NCI-H345 treated with DMSO at 0.1 percent for 48 hours (cell line): ENCODE results near the gene OAS2.

Experiments used
- DNase-seq: peaks from one replicate; lab custom pipeline; 2025; ENCODE audit not compliant: unreplicated experiment; lab: John Stamatoyannopoulos, UW

OAS2 gene

DNA sequence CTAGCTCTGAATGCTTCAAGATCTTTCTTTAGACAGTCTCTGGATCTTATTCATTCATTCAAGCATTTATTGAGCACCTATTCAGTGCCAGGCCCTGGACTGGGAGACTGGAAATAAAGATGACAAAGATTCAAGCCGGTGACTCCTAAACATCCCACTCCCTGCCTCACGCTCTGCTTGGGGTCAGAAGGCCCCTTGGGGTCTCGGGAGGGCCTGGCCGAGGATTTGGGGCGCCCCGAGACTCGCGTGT lies 78.0 kb downstream of the OAS2 start:
- no peak for DNase-seq

DNA sequence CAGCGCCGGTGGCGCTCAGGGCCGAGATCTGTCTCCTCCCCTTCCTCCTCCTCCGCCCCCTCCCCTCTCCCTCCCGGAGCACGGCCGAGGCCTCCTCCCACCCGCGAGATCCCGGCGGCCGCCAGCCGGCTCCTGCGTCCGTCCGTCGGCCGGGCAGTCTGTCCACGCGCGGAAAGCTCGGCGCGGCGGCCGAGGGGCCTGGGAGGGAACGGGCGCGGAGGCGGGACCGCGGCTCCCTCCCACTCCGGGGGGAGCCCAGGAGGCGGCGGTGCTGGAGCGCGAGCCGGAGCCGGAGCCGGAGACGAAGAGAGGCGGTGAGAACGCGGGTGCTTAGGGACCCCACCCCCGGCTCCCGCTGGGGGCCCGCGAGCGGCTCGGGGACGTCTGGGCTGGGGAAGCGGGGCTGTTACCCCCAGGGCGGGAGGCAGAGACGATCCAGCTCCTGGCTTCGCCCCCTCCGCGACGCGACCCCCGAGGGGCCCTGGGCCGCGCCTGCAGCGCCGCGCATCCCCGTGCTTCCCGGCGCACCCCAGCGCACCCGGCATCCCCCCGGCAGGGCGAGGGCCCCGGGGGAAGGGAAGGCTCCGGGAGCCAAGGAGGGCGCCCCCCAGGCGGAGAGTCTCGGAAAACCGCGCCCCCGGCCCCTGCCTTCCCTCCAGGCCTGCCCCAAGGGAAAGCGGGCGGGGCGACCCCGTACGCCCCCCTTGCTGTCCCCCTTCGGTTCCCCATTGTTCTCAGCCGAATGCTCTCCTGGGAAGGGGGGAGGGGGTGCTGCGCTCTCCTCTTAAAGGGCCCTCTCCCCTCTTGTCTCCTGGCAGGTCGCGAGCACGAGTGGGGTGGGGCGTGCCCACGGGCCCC lies 78.5 kb downstream of the OAS2 start, which contains the start of gene DTX1:
Gene DTX1 (plus strand): TSS at position 100 of the 858 bp plus-strand sequence. CDS start 1,463 bp downstream, outside the sequence.
- no peak for DNase-seq

DNA sequence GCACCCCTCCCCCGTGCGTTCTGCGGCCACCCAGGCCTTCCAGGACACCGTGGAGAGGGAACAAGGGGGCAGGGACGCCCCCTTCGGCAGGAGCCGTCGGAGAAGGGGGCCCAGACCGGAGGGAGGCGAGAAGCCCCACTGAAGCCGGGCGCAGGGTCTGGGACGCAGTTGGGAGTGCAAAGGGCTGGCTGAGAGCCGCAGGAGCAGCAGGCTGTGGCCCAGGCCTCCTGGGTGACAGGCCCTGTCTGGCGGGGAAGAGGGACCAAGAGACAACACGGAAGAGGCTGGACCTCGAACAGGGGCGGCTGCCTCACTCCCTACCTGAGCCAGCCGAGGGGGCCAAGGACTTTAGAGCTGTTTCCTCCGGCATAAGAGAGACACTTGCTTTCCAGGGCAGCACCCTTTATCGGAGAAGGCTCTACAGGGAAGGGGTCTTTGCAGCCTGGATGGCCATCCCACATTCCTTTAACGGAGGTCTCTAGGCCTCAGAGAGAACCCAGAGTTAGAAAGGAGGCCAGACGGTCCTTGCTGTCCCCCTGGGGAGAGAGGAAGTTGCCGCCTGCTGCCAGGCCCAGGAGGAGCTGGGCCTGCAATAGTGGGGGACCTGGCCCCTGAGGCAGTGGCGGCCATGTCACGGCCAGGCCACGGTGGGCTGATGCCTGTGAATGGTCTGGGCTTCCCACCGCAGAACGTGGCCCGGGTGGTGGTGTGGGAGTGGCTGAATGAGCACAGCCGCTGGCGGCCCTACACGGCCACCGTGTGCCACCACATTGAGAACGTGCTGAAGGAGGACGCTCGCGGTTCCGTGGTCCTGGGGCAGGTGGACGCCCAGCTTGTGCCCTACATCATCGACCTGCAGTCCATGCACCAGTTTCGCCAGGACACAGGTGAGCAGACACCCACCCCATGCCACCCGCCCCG lies 79.5 kb downstream of the OAS2 start:
- no peak for DNase-seq

DNA sequence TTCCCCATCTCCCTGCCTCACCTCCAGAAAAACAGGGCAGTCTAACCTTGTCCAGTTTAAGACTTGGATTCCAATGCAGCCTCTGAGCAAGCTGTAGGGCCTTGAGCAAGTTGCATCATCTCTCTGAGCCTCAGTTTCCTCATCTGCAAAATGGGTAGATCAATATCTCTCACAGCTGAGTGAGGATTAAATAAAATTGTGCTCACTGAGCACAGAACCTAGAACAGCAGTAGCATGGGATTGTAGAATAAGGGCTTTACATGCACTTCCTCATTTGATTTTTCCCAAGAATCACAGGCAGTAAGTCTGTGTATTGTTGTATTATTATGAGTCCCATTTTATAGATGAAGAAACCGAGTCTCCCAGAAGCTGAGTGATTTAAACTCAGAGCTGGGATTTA lies 80.2 kb downstream of the OAS2 start:
- DNase-seq: no peak

DNA sequence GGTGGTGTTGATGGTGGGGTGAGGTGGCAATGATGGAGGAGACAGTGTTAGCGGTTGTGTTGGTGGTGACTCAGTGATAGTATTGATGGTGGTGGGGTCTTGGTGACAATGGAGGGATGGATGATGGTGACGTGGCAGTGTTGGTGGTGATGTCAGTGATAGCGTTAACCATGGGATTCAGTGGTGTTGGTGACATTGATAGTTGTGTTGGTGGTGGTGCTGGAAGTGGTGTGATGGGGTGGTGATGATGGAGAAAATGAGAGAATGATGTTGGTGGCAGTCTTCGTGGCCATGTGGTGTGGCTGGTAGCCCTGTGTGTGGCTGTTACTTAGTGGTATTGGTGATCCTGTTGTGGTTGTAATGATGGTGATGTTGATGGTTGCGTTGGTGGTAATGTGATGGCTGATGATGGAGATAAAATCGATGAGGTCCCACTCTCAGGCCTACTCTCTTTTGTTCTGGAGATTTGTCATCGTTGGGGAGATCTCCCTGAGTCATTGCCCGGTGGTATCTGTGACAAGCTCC lies 80.8 kb downstream of the OAS2 start:
- no peak for DNase-seq

DNA sequence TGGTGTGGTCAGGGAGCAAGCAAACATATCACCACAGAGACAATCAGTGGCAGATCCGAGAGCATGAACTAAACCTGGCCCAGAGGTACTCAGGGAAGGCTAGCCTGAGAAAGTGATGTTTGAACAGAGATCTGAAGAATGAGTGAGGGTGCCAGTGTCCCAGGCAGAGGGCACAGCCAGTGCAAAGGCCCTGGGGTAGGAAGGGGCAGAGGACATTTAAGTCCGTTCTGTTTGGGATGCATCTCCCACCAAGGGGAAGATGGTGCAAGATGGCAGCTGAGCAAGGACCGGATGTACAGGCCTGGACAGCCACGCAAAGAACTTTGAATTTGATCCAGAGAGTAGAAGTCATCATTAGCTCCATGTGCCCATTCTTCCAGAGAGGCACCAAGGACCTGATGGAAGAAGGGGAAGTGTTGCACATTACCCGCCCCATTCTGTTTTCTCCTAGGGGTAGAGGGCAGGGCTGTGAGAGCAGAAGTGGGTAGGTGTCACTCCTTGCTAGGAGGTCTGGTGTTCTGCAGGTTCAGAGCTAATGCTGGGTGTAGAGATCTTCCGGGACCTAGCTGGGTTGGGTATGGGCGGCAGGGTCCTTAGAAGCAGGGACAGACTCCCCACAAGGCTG lies 82.1 kb downstream of the OAS2 start:
- DNase-seq: no peak

DNA sequence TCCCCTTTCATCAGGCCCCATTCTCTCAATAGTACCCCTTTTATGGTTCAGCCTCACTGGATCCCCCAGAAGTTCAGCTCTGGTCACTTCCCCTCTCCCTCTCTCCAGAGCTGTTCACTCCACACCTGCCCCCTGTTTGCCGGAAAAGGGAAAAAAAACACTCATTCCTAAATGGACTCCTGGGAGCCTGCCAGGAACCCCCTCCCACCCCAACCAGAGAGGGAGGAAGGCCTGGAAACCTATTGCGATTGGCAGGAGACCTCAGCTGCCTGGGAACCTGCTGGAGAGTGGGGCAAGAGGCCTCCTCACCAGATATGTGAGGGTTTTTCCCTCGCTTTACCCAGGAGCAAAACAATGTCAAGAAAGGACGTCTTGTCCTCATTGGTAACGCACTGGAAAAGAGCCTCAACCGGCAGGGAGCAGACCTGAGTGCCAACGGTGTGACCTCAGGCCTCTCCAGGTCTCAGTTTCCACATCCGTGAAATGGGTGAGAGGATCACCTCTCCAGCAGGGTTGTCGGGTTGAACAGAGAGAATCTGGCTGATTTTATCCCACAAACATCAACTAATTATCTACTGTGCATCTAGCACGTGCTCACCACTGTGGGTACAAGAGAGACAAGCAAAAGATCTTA lies 82.9 kb downstream of the OAS2 start:
- no peak for DNase-seq
